ENCODE results near the gene GLP1R. TPM values are rescaled to one million over a fixed set of nuclear protein-coding genes. Genes with fewer than 3 reads are reported as not detected.

The GLP1R gene
- total RNA-seq = not detected in 2 replicates

DNA sequence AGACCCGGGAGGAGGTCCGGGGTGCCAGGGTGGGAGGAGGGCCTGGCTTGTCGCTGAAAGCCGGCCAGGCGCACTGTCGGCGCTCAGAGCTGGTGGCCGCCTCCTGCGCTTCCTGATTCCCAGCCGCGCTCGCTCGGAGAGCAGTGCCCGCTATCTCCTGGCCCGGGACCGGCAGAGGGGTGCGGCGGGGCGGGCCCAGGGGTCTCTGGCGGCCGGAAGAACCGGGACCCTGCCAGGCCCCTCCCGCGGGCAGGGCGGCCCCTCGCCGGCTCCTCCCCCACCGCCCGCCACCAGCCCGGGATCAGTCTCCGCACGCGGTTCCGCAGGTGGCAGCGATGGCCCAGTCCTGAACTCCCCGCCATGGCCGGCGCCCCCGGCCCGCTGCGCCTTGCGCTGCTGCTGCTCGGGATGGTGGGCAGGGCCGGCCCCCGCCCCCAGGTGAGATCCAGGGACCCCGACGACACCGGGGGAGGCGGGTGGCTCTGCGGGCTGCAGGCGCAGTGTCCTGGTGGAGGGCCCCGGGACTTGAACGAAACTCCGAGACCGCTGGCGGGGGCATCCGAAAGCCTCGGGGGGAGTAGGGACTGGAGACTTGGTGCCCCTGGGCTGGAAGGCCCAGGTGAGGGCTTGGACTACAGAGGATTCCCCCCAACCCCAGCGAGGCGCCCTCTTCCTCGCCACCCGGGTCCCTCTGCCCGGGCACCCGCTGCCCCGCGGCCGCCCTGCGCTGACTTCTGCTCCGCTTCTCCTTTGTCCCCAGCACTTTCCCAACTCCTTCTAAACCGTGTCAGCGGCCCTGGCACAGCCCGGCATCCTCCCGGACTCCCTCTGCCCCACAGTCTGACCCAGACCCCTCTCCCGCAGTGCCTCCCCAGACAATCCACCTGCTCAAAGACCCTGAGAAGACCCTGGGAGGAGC is at the start of gene GLP1R:
Gene GLP1R, plus strand, starts transcription at position 301 of the 919 bp plus-strand sequence. Its CDS starts 60 bp downstream, at position 361.

DNA sequence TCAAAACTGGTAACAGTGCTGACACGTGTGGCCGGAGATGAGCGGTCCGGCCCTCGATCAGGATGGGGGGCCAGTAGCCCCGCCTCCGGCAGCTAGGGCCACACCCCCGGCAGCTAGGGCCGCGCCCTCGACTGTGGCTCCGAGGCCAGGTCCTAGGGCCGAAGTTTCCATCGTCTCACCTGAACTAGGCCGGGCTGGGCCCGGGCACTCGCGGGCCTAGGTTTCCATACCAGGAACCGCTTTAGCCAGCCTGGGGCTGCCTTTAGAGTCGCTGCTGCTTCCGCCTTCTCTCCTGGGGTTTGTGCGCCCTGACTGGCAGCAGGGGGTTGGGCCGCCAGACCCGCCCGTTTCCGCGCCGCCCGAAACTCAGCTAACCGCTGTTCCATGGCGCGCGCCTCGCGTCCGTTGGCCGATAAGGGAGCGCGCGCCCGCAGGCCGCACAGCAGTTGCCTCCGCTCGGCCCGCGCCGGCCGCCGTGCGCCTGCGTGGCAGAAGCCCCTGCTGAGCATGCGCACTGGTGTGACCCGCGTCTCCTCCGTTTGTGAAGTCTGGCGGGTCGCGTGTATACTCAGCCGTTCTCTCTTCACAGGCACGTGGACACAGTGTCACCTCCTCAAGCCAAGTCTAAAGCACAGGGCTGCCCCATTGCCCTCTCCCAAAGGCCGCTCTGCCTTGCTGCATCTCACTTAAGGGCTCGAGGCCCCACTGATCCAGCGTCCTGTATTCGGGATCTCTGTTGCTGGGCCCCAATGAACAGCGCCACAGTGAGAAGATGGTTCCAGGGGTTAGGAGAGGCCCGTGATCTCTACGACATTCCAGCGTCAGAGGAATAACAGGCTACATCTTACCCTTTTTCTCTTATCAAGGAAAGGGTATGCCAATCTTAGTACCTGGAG is 66.4 kb downstream of the GLP1R start, which contains the start of gene SAYSD1:
Gene SAYSD1, minus strand, starts transcription at position 483 of the 896 bp plus-strand sequence. Its CDS starts 97 bp downstream, at position 386.

Other genes starting within 250 kb of the GLP1R start
- gene SAYSD1, start 66.4 kb downstream of the GLP1R start, total RNA-seq = 17.3 and 23.1 TPM in 2 replicates
- 0.22 TPM in 1 of 2 replicates, not detected in the other for gene KCNK5, start 180.7 kb downstream of the GLP1R start, total RNA-seq